ENCODE data around the gene MBD2. TPM values are rescaled to one million over a fixed set of nuclear protein-coding genes. Genes with fewer than 3 reads are reported as not detected.
A peak's percentile ranks its signal among the peaks of the same experiment; 100 is the strongest.
"Not testable (repeated sequence)": the region's sequence is repeated elsewhere in the genome, so short reads cannot be mapped to it uniquely, and the experiment has no call there.

MBD2 gene
- total and polyA plus RNA-seq, 2 donors = 61.4 to 68.5 TPM

DNA sequence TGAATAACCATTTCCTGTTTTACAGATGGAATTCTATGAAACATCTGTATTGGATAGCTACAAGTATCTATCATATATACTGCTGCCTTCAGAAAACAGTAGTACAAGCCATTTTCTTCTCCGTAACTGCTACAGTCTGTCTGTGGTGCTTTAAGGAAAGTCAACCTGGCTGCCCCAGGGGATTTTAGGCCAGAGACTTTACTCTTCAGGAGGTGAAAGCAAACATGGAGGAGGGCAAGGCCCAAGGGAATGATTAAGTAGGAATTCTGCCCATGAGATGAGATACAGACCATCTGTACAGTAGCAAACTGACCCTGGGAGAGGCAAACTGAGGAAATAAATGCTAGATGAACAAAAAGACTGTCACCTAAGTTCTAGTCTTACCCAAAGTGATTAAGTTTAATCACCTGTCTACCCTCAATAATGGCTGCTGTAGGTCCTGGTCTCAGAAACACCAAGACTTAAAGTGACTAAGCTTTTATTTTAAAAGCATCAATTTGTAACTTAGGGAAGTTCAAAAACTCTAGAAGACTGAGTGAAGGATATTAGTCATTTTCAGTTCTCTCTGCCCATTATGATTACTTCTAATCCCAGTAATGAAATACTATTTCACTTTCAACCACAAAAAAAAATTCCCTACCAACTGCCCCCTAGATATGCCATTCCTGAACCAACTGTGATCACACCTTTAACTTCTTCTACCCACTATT is 14.8 kb downstream of the MBD2 start:
- no peak for DNase-seq (ENCODE audit: low read depth in 6 of 9, low spot score in 9 of 9)
- no peak overlapping the region for H3K27ac ChIP-seq (ENCODE audit: low read depth in 1 of 2, low read length in 1 of 2)
- WGBS = 92% methylated on average over 1 of the region's 1 CpG

DNA sequence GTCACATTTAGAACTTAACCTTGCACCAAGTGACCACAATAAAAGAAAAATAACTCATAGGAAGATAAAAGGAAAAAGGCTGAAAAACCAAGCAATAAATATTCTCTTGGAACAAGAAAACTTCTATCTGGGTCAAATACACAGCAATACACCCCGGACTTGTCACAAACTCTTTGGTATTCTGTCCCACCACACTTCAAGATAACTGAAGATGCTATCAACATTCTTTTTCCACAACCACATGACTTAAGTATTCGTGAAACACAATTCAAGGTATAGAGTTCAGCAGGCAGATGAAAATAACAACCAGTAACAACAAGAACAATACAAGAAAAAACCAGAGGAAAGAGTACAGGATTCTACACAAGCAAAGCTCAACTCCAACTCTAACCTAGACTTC is 18.0 kb downstream of the MBD2 start:
- H3K27ac ChIP-seq (ENCODE audit: low read depth in 1 of 2, low read length in 1 of 2) = no peak overlapping the region
- peaks cover 6% of the 10 kb centered on the region in 2 donors for H3K4me1 ChIP-seq (ENCODE audit: control insufficient read depth in 2 of 2, insufficient read depth in 2 of 2, low read length in 2 of 2)
- 10% methylated on average over 2 of the region's 2 CpGs for WGBS
- no peaks in the 10 kb centered on the region for H3K9me3 ChIP-seq (ENCODE audit: control insufficient read depth in 2 of 2, insufficient read depth in 1 of 2, low read length in 1 of 2)
- H3K27me3 ChIP-seq (ENCODE audit: control insufficient read depth in 2 of 2, insufficient read depth in 1 of 2, low read length in 1 of 2) = no peaks in the 10 kb centered on the region
- no peak overlapping the region for H3K4me3 ChIP-seq (ENCODE audit: low read length in 2 of 2)
- peak in 2 of 9 donors; percentile 6 to 39 for DNase-seq (ENCODE audit: low read depth in 6 of 9, low spot score in 9 of 9)
- peaks cover 10 to 17% of the 10 kb centered on the region in 2 donors for H3K36me3 ChIP-seq (ENCODE audit: control insufficient read depth in 2 of 2, insufficient read depth in 2 of 2, low read length in 1 of 2)

More for the DNA sequence above, 14.8 kb downstream of the MBD2 start:
- Histone ChIP-seq H3K27me3 (ENCODE audit: control insufficient read depth in 2 of 2, insufficient read depth in 1 of 2, low read length in 1 of 2) (no peaks in the 10 kb centered on the region), H3K36me3 (ENCODE audit: control insufficient read depth in 2 of 2, insufficient read depth in 2 of 2, low read length in 1 of 2) (peaks cover 0 to 1% of the 10 kb centered on the region in 2 donors), H3K4me1 (ENCODE audit: control insufficient read depth in 2 of 2, insufficient read depth in 2 of 2, low read length in 2 of 2) (peaks cover 6% of the 10 kb centered on the region in 2 donors), H3K9me3 (ENCODE audit: control insufficient read depth in 2 of 2, insufficient read depth in 1 of 2, low read length in 1 of 2) (no peaks in the 10 kb centered on the region), H3K4me3 (ENCODE audit: low read length in 2 of 2) (no peak overlapping the region)

DNA sequence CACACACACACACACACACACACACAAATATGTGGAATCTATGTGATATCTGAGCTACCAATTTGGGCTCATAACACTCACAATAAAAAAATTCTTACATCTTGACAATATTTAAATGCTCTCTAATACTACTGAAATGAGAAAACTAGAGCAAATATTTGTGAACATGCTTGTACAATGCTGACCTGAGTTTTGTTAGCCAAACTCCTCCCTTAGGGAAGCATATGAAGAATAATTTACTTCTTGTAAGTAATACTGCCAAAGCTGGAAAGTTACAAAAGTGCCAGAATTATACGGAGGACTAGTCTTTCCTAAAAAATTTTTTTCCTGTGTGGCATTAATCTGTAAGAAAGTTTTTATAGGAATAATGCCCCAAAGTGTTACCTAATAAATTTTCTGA is 18.5 kb downstream of the MBD2 start:
- Histone ChIP-seq H3K27ac (ENCODE audit: low read depth in 1 of 2, low read length in 1 of 2) (no peak overlapping the region), H3K9me3 (ENCODE audit: control insufficient read depth in 2 of 2, insufficient read depth in 1 of 2, low read length in 1 of 2) (no peaks in the 10 kb centered on the region), H3K36me3 (ENCODE audit: control insufficient read depth in 2 of 2, insufficient read depth in 2 of 2, low read length in 1 of 2) (peaks cover 10 to 21% of the 10 kb centered on the region in 2 donors), H3K4me3 (ENCODE audit: low read length in 2 of 2) (no peak overlapping the region), H3K27me3 (ENCODE audit: control insufficient read depth in 2 of 2, insufficient read depth in 1 of 2, low read length in 1 of 2) (no peaks in the 10 kb centered on the region), H3K4me1 (ENCODE audit: control insufficient read depth in 2 of 2, insufficient read depth in 2 of 2, low read length in 2 of 2) (peaks cover 6% of the 10 kb centered on the region in 2 donors)
- 93% methylated on average over 1 of the region's 1 CpG for WGBS
- no peak for DNase-seq (ENCODE audit: low read depth in 6 of 9, low spot score in 9 of 9)

DNA sequence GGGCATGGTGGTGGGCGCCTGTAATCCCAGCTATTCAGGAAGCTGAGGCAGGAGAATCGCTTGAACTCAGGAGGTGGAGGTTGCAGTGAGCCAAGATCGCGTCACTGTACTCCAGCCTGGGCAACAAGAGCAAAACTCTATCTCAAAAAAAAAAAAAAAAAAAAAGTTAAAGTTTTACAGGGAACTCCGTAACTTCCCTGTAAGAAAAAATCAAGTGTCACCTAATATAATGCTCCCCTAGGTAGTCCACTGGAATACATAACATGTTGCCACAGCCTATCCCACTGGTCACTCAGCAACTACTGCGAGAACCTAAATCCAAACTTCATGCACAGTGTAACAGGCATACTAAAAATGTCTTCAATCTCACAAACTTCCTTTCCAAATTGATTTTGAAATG is 19.0 kb downstream of the MBD2 start:
- not testable (repeated sequence) for H3K27me3 ChIP-seq (ENCODE audit: control insufficient read depth in 2 of 2, insufficient read depth in 1 of 2, low read length in 1 of 2); H3K4me3 ChIP-seq (ENCODE audit: low read length in 2 of 2); H3K9me3 ChIP-seq (ENCODE audit: control insufficient read depth in 2 of 2, insufficient read depth in 1 of 2, low read length in 1 of 2); H3K27ac ChIP-seq (ENCODE audit: low read depth in 1 of 2, low read length in 1 of 2); H3K4me1 ChIP-seq (ENCODE audit: control insufficient read depth in 2 of 2, insufficient read depth in 2 of 2, low read length in 2 of 2); DNase-seq (ENCODE audit: low read depth in 6 of 9, low spot score in 9 of 9)
- 96% methylated on average over 6 of the region's 6 CpGs for WGBS
- peaks cover 10 to 22% of the 10 kb centered on the region in 2 donors for H3K36me3 ChIP-seq (ENCODE audit: control insufficient read depth in 2 of 2, insufficient read depth in 2 of 2, low read length in 1 of 2)

DNA sequence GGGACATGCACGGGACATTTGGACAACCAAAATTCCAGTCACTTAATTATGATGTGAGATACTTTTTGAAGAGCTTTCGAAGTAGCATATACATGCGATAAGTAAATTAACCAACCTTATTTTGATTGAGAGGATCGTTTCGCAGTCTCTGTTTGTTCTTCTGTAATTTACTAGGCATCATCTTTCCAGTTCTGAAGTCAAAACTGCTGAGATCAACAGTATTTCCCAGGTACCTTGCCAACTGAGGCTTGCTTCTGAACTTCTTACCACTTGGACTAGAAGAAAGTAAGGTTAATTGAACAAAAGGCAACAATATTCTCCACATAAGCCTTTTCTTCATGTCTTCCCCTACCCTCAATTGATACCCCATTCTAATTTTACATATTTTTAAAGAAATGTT is 19.6 kb downstream of the MBD2 start:
- peaks cover 10 to 24% of the 10 kb centered on the region in 2 donors for H3K36me3 ChIP-seq (ENCODE audit: control insufficient read depth in 2 of 2, insufficient read depth in 2 of 2, low read length in 1 of 2)

DNA sequence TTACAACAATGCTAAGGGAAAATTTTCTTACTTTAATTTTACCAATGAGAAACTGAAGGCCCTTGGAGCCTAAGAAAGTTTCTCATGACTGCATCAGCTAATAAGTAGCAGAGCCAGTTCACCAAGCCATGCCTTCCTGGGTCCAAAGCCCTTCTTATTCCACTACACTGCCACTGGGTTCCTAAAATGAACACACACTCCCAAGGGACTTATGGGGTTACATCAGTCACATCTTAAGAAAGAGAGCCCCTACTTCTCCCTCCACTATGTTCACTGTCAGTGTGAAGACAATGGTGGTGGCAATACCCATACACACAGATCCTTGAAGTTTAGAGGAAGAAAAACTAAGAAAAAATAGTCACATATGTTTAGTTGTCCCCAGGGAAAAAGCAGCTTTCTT is 20.6 kb downstream of the MBD2 start:
- Histone ChIP-seq H3K36me3 (ENCODE audit: control insufficient read depth in 2 of 2, insufficient read depth in 2 of 2, low read length in 1 of 2) (peaks cover 10 to 24% of the 10 kb centered on the region in 2 donors), H3K27ac (ENCODE audit: low read depth in 1 of 2, low read length in 1 of 2) (no peak overlapping the region), H3K4me1 (ENCODE audit: control insufficient read depth in 2 of 2, insufficient read depth in 2 of 2, low read length in 2 of 2) (peaks cover 6% of the 10 kb centered on the region in 2 donors), H3K9me3 (ENCODE audit: control insufficient read depth in 2 of 2, insufficient read depth in 1 of 2, low read length in 1 of 2) (no peaks in the 10 kb centered on the region), H3K27me3 (ENCODE audit: control insufficient read depth in 2 of 2, insufficient read depth in 1 of 2, low read length in 1 of 2) (no peaks in the 10 kb centered on the region), H3K4me3 (ENCODE audit: low read length in 2 of 2) (no peak overlapping the region)
- DNase-seq (ENCODE audit: low read depth in 6 of 9, low spot score in 9 of 9) = no peak

More for the DNA sequence above, 19.6 kb downstream of the MBD2 start:
- Histone ChIP-seq H3K9me3 (ENCODE audit: control insufficient read depth in 2 of 2, insufficient read depth in 1 of 2, low read length in 1 of 2) (no peaks in the 10 kb centered on the region), H3K4me1 (ENCODE audit: control insufficient read depth in 2 of 2, insufficient read depth in 2 of 2, low read length in 2 of 2) (peaks cover 6% of the 10 kb centered on the region in 2 donors), H3K27ac (ENCODE audit: low read depth in 1 of 2, low read length in 1 of 2) (no peak overlapping the region), H3K27me3 (ENCODE audit: control insufficient read depth in 2 of 2, insufficient read depth in 1 of 2, low read length in 1 of 2) (no peaks in the 10 kb centered on the region), H3K4me3 (ENCODE audit: low read length in 2 of 2) (no peak overlapping the region)
- 91% methylated on average over 5 of the region's 5 CpGs for WGBS
- DNase-seq (ENCODE audit: low read depth in 6 of 9, low spot score in 9 of 9) = no peak

DNA sequence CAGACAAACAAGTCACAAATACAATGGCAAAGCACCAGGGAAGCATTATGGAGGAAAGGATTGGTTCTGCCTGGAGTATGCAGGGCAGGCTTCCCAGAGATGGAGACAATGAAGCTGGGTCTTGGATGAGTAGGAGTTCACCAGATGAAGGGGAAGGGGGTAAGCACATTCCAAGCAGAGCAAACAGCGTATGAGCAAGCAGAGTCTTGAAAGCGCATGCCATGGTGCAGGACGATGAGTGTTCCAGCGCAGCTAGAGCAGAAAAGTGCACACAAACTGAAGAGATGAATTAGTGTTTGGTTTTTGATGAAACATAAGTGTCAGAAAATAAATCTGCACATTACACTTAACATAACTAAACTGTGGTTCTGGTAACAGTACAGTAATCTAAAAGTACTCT is 21.6 kb downstream of the MBD2 start:
- H3K4me1 ChIP-seq (ENCODE audit: control insufficient read depth in 2 of 2, insufficient read depth in 2 of 2, low read length in 2 of 2) = peaks cover 6% of the 10 kb centered on the region in 2 donors
- H3K27me3 ChIP-seq (ENCODE audit: control insufficient read depth in 2 of 2, insufficient read depth in 1 of 2, low read length in 1 of 2) = no peaks in the 10 kb centered on the region
- no peaks in the 10 kb centered on the region for H3K9me3 ChIP-seq (ENCODE audit: control insufficient read depth in 2 of 2, insufficient read depth in 1 of 2, low read length in 1 of 2)
- no peak overlapping the region for H3K4me3 ChIP-seq (ENCODE audit: low read length in 2 of 2)
- no peak for DNase-seq (ENCODE audit: low read depth in 6 of 9, low spot score in 9 of 9)
- no peak overlapping the region for H3K27ac ChIP-seq (ENCODE audit: low read depth in 1 of 2, low read length in 1 of 2)
- WGBS = 95% methylated on average over 4 of the region's 4 CpGs
- H3K36me3 ChIP-seq (ENCODE audit: control insufficient read depth in 2 of 2, insufficient read depth in 2 of 2, low read length in 1 of 2) = peaks cover 14 to 30% of the 10 kb centered on the region in 2 donors

DNA sequence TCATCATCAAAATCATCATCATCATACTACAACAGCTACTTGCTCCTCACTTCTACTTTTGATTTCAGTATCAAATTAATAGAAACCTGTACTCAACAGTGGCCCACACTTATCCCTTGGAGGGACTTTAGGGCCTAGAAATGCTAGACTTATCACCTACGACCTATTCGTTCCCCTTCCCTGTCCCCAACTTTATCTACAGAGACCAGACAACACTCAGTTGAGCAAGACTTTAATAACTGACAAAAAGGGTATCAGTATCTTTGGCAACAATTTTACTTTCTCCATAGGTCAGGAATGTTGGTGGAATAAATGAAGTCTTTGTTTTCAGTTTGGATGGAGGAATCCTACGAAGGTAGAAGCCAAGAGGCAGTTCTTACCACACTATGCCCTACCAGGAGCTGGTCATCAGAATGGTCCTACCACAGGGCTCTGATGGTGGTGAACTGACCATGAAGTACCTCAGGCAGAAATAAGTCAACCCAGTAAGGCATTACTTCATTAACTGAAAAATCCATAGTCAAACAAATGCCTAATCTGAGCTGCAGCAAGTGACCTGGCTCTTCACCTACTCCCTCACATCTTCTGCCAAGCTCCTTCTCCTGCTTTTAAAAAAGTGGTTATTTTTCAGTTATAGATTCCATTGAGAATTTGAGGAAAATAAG is 26.6 kb downstream of the MBD2 start:
- Histone ChIP-seq H3K9me3 (ENCODE audit: control insufficient read depth in 2 of 2, insufficient read depth in 1 of 2, low read length in 1 of 2) (no peaks in the 10 kb centered on the region), H3K4me1 (ENCODE audit: control insufficient read depth in 2 of 2, insufficient read depth in 2 of 2, low read length in 2 of 2) (no peaks in the 10 kb centered on the region), H3K27ac (ENCODE audit: low read depth in 1 of 2, low read length in 1 of 2) (no peak overlapping the region), H3K36me3 (ENCODE audit: control insufficient read depth in 2 of 2, insufficient read depth in 2 of 2, low read length in 1 of 2) (peaks cover 8 to 21% of the 10 kb centered on the region in 2 donors), H3K27me3 (ENCODE audit: control insufficient read depth in 2 of 2, insufficient read depth in 1 of 2, low read length in 1 of 2) (no peaks in the 10 kb centered on the region), H3K4me3 (ENCODE audit: low read length in 2 of 2) (no peak overlapping the region)
- DNase-seq (ENCODE audit: low read depth in 6 of 9, low spot score in 9 of 9) = no peak
- 98% methylated on average over 3 of the region's 3 CpGs for WGBS

DNA sequence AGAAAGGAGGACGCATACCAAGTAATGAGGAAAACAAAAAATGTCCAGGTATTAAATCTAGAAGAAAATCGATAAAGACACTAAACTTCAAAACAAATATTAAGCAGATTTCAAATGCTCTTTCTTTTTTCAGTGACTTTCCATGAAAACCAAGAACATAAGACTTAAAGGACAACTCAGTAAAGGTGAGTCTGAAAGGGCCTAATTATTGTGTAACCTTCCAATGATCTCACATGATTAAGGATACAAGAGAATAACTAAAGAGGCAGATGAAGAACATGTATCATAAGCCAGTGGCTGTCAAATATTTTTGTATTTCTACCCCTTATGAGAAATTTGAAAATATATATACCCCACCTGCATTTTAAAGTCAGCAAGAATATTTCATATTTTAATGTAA is 30.7 kb downstream of the MBD2 start:
- Histone ChIP-seq H3K27me3 (ENCODE audit: control insufficient read depth in 2 of 2, insufficient read depth in 1 of 2, low read length in 1 of 2) (no peaks in the 10 kb centered on the region), H3K27ac (ENCODE audit: low read depth in 1 of 2, low read length in 1 of 2) (no peak overlapping the region), H3K36me3 (ENCODE audit: control insufficient read depth in 2 of 2, insufficient read depth in 2 of 2, low read length in 1 of 2) (peaks cover 10 to 13% of the 10 kb centered on the region in 2 donors), H3K4me3 (ENCODE audit: low read length in 2 of 2) (no peak overlapping the region), H3K9me3 (ENCODE audit: control insufficient read depth in 2 of 2, insufficient read depth in 1 of 2, low read length in 1 of 2) (no peaks in the 10 kb centered on the region), H3K4me1 (ENCODE audit: control insufficient read depth in 2 of 2, insufficient read depth in 2 of 2, low read length in 2 of 2) (no peaks in the 10 kb centered on the region)
- WGBS = 100% methylated on average over 2 of the region's 2 CpGs
- DNase-seq (ENCODE audit: low read depth in 6 of 9, low spot score in 9 of 9) = no peak

Measured in thymus (tissue), 11 donors.